Nephron progenitor cell (in vitro differentiated cells): Measurements from ENCODE around the gene LGMN.

Source experiments
- DNase-seq: peaks from one replicate; pipeline ENCODE4 v3.0.0; 2021
- H3K27ac Mint-ChIP-seq: 2 replicates; pipeline ENCODE4 v1.8.0; 2021; ENCODE audit warnings: mild to moderate bottlenecking, moderate library complexity, mixed read lengths
- H3K27me3 Mint-ChIP-seq: 2 replicates; pipeline ENCODE4 v1.8.0; 2021; ENCODE audit warnings: mild to moderate bottlenecking, low read depth, mixed read lengths; ENCODE audit not compliant: poor library complexity
- H3K36me3 Mint-ChIP-seq: 2 replicates; pipeline ENCODE4 v1.8.0; 2021; ENCODE audit warnings: low read depth, mixed read lengths
- H3K4me1 Mint-ChIP-seq: 2 replicates; pipeline ENCODE4 v1.8.0; 2021; ENCODE audit warnings: mixed read lengths
- H3K4me3 Mint-ChIP-seq: 2 replicates; pipeline ENCODE4 v1.8.0; 2021; ENCODE audit warnings: mild to moderate bottlenecking, moderate library complexity, mixed read lengths
- H3K9me3 Mint-ChIP-seq: 2 replicates; pipeline ENCODE4 v1.8.0; 2021; ENCODE audit warnings: mild to moderate bottlenecking, moderate library complexity, mixed read lengths
- CTCF ChIP-seq: fragments of 200-600 bp; sonication (generic); IDR thresholded peaks from 2 replicates; pipeline ENCODE4 v1.5.0; 2021; ENCODE audit warnings: antibody characterized with exemption

The LGMN gene

GRCh38 chr14:92655419-92656201, 92.8 kb downstream of the LGMN start:
- H3K27me3 Mint-ChIP-seq: peaks cover 10% of the 10 kb centered on the region
- H3K27ac Mint-ChIP-seq: peak overlapping the region; percentile 74
- H3K36me3 Mint-ChIP-seq: no peaks in the 10 kb centered on the region
- no peak overlapping the region for H3K4me3 Mint-ChIP-seq
- peaks cover 8% of the 10 kb centered on the region for H3K4me1 Mint-ChIP-seq
- H3K9me3 Mint-ChIP-seq: no peaks in the 10 kb centered on the region
- DNase-seq: no peak
- TF ChIP-seq CTCF: no peak

GRCh38 chr14:92654239-92654901, 94.1 kb downstream of the LGMN start:
- Mint-ChIP-seq H3K4me1 (peaks cover 8% of the 10 kb centered on the region), H3K4me3 (no peak overlapping the region), H3K36me3 (no peaks in the 10 kb centered on the region), H3K27me3 (peaks cover 8% of the 10 kb centered on the region), H3K27ac (no peak overlapping the region), H3K9me3 (no peaks in the 10 kb centered on the region)
- DNase-seq: no peak
- TF ChIP-seq CTCF: no peak
